ENCODE results near the gene CDH5. TPM values are rescaled to one million over a fixed set of nuclear protein-coding genes. Genes with fewer than 3 reads are reported as not detected.

Gene CDH5, protein sequence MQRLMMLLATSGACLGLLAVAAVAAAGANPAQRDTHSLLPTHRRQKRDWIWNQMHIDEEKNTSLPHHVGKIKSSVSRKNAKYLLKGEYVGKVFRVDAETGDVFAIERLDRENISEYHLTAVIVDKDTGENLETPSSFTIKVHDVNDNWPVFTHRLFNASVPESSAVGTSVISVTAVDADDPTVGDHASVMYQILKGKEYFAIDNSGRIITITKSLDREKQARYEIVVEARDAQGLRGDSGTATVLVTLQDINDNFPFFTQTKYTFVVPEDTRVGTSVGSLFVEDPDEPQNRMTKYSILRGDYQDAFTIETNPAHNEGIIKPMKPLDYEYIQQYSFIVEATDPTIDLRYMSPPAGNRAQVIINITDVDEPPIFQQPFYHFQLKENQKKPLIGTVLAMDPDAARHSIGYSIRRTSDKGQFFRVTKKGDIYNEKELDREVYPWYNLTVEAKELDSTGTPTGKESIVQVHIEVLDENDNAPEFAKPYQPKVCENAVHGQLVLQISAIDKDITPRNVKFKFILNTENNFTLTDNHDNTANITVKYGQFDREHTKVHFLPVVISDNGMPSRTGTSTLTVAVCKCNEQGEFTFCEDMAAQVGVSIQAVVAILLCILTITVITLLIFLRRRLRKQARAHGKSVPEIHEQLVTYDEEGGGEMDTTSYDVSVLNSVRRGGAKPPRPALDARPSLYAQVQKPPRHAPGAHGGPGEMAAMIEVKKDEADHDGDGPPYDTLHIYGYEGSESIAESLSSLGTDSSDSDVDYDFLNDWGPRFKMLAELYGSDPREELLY
- total RNA-seq: 787 and 817 TPM in 2 replicates

DNA sequence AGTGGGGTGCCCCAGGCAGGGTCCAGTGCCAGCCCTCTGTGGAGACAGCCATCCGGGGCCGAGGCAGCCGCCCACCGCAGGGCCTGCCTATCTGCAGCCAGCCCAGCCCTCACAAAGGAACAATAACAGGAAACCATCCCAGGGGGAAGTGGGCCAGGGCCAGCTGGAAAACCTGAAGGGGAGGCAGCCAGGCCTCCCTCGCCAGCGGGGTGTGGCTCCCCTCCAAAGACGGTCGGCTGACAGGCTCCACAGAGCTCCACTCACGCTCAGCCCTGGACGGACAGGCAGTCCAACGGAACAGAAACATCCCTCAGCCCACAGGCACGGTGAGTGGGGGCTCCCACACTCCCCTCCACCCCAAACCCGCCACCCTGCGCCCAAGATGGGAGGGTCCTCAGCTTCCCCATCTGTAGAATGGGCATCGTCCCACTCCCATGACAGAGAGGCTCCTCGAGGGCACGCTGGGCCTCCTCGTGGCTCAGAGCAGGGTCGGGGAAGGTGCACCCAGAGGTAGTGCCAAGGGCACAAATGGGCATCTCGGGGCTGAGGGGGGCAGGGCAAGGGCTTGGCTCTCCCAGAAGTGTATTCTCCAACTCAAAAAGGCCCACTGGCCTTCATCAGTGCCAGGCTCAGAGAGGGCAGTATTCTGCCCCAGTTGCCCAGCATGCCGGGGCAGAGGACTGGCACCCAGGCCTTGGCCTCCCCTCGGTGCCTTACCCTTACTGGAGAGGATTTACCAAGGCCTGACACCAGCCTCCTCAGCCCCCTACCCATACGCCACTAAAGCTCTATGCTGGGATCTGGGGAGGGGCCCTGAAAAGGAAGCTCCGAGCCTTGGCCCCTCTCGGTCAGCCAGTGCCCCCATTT, at the start of gene CDH5:
CDH5 (plus strand) TSS at position 259 of the 867 bp plus-strand sequence. CDS start 12,647 bp downstream, outside the sequence.

DNA sequence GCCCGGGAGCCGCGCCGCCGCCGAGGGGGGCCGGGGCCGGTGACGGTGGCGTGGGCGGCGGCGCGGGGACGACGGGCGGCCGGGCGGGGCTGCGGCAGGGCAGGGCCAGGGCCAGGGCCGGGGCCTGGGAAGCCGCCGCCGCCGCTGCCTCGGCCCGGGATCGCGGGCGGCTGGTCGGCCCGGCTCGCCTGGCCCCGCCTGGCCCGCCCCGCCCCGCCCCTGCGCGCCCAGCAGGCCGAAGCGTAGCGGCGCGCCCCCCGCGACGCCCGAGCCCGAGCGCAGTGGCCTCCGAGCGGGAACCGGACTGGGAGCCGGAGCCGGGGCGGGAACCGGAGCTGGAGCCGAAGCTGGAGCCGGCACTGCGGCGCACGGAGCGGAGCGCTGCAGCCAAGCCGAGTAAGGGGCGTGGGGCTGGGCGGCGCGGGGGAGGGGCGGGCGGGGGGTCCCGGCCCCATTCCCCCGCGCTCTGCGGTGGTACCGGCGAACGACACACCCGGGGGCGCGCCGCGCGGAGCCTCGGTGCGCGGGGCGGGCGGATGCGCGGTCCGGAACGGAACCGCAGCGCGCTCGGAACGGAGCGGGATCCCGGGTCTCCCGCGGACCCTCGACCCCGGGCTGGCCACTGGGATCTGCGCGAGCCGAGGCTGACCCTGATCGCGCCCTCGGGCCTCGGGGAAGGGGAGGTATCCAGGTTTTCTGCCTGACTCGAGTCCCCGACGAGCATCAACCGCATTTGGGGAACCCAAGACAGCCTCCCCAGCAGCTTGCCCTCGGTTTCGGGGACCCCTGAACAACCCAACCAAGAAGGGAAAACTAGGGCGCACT, 60.8 kb downstream of the CDH5 start, which contains the start of gene BEAN1:
BEAN1 (plus strand) TSS at position 260 of the 825 bp plus-strand sequence. CDS start 10,382 bp downstream, outside the sequence.

Other genes starting within 250 kb of the CDH5 start
- gene BEAN1, start 60.6 kb downstream of the CDH5 start, total RNA-seq: not detected in 2 replicates
- 22.0 and 28.5 TPM in 2 replicates for gene TK2, start 183.4 kb downstream of the CDH5 start, total RNA-seq
- 70.6 and 74.2 TPM in 2 replicates for gene CKLF, start 185.9 kb downstream of the CDH5 start, total RNA-seq
- gene CMTM1, start 199.7 kb downstream of the CDH5 start, total RNA-seq: 2.4 and 3.3 TPM in 2 replicates
- not detected in 2 replicates for gene CMTM2, start 212.8 kb downstream of the CDH5 start, total RNA-seq
- gene CMTM3, start 238.0 kb downstream of the CDH5 start, total RNA-seq: 23.1 and 35.4 TPM in 2 replicates